HCT116 (cell line): ENCODE results near the gene LHPP. TPM values are rescaled to one million over a fixed set of nuclear protein-coding genes. Genes with fewer than 3 reads are reported as not detected.

Experiments
- ATAC-seq: fragments of 200-7000 bp; cut with Tn5 transposase; 2 replicates; pipeline ENCODE4 v1.9.1; 2020; ENCODE audit warnings: mild to moderate bottlenecking, moderate library complexity
- BruUV-seq: library from RNA; stranded (reverse); fragments of 400-500 nt; replicated peaks from 2 replicates; lab custom pipeline; 2021; lab: Mats Ljungman, UMichigan
- CTCF ChIA-PET: fragments of 300-600 bp; sonication (Branson Sonifier 250); formaldehyde crosslinking; loops from one replicate; lab custom pipeline; 2021; ENCODE audit warnings: antibody characterized with exemption; lab: Charles Lee
- POLR2A ChIA-PET: fragments of 300-600, 350-600 bp; sonication (Branson Sonifier 250); formaldehyde crosslinking; loops from one replicate; lab custom pipeline; 2021; ENCODE audit warnings: antibody characterized with exemption; lab: Charles Lee
- RAD21 ChIA-PET, 2 experiments: fragments of 300-600 bp; sonication (Branson Sonifier 250); formaldehyde crosslinking; loops; one replicate each; lab custom pipeline; 2023; ENCODE audit warnings: low total read pairs in 2 of 2; ENCODE audit not compliant: uncharacterized antibody in 2 of 2, unreplicated experiment in 2 of 2, low non-redundant PET in 1 of 2; lab: Charles Lee
- DNase-seq: peaks from one replicate; pipeline ENCODE4 v3.0.0-alpha.2; 2010; ENCODE audit warnings: low read depth, low spot score
- H2AFZ ChIP-seq: fragments of 200-600 bp; shearing (Covaris generic), sonication (generic); 2 replicates; pipeline ENCODE4 v1.6.1; 2017; ENCODE audit warnings: low read depth, mixed run types, mixed read lengths, antibody characterized with exemption, low read length; ENCODE audit not compliant: poor library complexity, severe bottlenecking
- H3K27ac ChIP-seq: 2 replicates; pipeline ENCODE4 v1.5.1; 2012; ENCODE audit warnings: low read depth, low read length
- H3K27me3 ChIP-seq: fragments of 200-600 bp; sonication (generic); 2 replicates; pipeline ENCODE4 v1.6.1; 2016; ENCODE audit warnings: mixed run types, low read length, mixed read lengths; ENCODE audit not compliant: insufficient read depth
- H3K36me3 ChIP-seq, 2 experiments: fragments of 200-500 bp in 1 of 2; fragments of 200-600 bp in 1 of 2; sonication (Bioruptor generic) in 1 of 2; sonication (generic) in 1 of 2; 2 replicates each; pipeline versions ENCODE4 v1.5.1 to v1.6.1; 2014 to 2016; ENCODE audit warnings: low read length in 2 of 2, inconsistent platforms in 1 of 2, mixed read lengths in 1 of 2, mixed run types in 1 of 2; ENCODE audit not compliant: insufficient read depth in 2 of 2, control insufficient read depth in 1 of 2
- H3K4me1 ChIP-seq, 2 experiments: fragments of 200-600 bp in 1 of 2; sonication (generic) in 1 of 2; 2 replicates each; pipeline versions ENCODE4 v1.5.1 to v1.6.1; 2012 to 2017; ENCODE audit warnings: low read length in 2 of 2, inconsistent platforms in 1 of 2, mild to moderate bottlenecking in 1 of 2, mixed read lengths in 1 of 2, mixed run types in 1 of 2, moderate library complexity in 1 of 2; ENCODE audit not compliant: insufficient read depth in 2 of 2, control insufficient read depth in 1 of 2
- H3K4me2 ChIP-seq: fragments of 200-600 bp; sonication (generic); 2 replicates; pipeline ENCODE4 v1.6.1; 2017; ENCODE audit warnings: mixed run types, low read length, mixed read lengths
- H3K4me3 ChIP-seq, 2 experiments: fragments of 200-600 bp in 1 of 2; sonication (generic) in 1 of 2; replicated peaks in 1 of 2; 2 replicates each; pipeline ENCODE4 v1.5.1; 2011 to 2016; ENCODE audit warnings: low read length in 2 of 2, control low read depth in 1 of 2, low read depth in 1 of 2, mild to moderate bottlenecking in 1 of 2, mixed read lengths in 1 of 2, mixed run types in 1 of 2
- H3K79me2 ChIP-seq: fragments of 200-600 bp; sonication (generic); 2 replicates; pipeline ENCODE4 v1.6.1; 2017; ENCODE audit warnings: mild to moderate bottlenecking, mixed run types, low read length, moderate library complexity, mixed read lengths; ENCODE audit not compliant: insufficient read depth
- H3K9ac ChIP-seq: fragments of 200-600 bp; sonication (generic); 2 replicates; pipeline ENCODE4 v1.6.1; 2016; ENCODE audit warnings: low read length, mixed read lengths
- H3K9me2 ChIP-seq: fragments of 200-600 bp; sonication (generic), shearing (Covaris generic); 2 replicates; pipeline ENCODE4 v1.6.1; 2017; ENCODE audit warnings: mixed run types, mild to moderate bottlenecking, moderate library complexity; ENCODE audit not compliant: insufficient read depth
- H3K9me3 ChIP-seq, 2 experiments: fragments of 200-500 bp in 1 of 2; fragments of 200-600 bp in 1 of 2; sonication (Bioruptor generic) in 1 of 2; sonication (generic) in 1 of 2; 2 replicates each; pipeline ENCODE4 v1.6.1; 2014 to 2017; ENCODE audit warnings: low read length in 2 of 2, mixed read lengths in 2 of 2, inconsistent platforms in 1 of 2, low read depth in 1 of 2, mild to moderate bottlenecking in 1 of 2, mixed run types in 1 of 2, moderate library complexity in 1 of 2; ENCODE audit not compliant: control insufficient read depth in 1 of 2, insufficient read depth in 1 of 2
- H4K20me1 ChIP-seq: fragments of 200-600 bp; sonication (generic), shearing (Covaris generic); 2 replicates; pipeline ENCODE4 v1.6.1; 2017; ENCODE audit warnings: mixed run types, mild to moderate bottlenecking, moderate library complexity; ENCODE audit not compliant: insufficient read depth
- CBX3 ChIP-seq: IDR thresholded peaks from 2 replicates; pipeline ENCODE4 v1.6.1; 2012; ENCODE audit warnings: low read depth
- EGR1 ChIP-seq: IDR thresholded peaks from 2 replicates; pipeline ENCODE4 v1.6.1; 2012; ENCODE audit warnings: low read depth
- ELF1 ChIP-seq: IDR thresholded peaks from 2 replicates; pipeline ENCODE4 v1.6.1; 2012; ENCODE audit warnings: low read depth, borderline replicate concordance
- EZH2phosphoT487 ChIP-seq: fragments of 200-600 bp; IDR thresholded peaks from 2 replicates; pipeline ENCODE4 v1.6.1; 2018; ENCODE audit warnings: antibody characterized with exemption, borderline replicate concordance
- POLR2A ChIP-seq: IDR thresholded peaks from 2 replicates; pipeline ENCODE4 v1.7.0; 2011; ENCODE audit warnings: borderline replicate concordance; ENCODE audit not compliant: insufficient read depth, insufficient read length; ENCODE audit errors: extremely low read depth
- RAD21 ChIP-seq: IDR thresholded peaks from 2 replicates; pipeline ENCODE4 v1.6.1; 2012; ENCODE audit warnings: low read depth, mild to moderate bottlenecking
- REST ChIP-seq: IDR thresholded peaks from 2 replicates; pipeline ENCODE4 v1.6.1; 2012; ENCODE audit warnings: low read depth
- SIN3A ChIP-seq: IDR thresholded peaks from 2 replicates; pipeline ENCODE4 v1.6.1; 2012; ENCODE audit warnings: low read depth
- SP1 ChIP-seq: IDR thresholded peaks from 2 replicates; pipeline ENCODE4 v1.6.1; 2012; ENCODE audit warnings: low read depth
- SRF ChIP-seq: IDR thresholded peaks from 2 replicates; pipeline ENCODE4 v1.6.1; 2012; ENCODE audit warnings: low read depth
- TCF7L2 ChIP-seq: IDR thresholded peaks from 2 replicates; pipeline ENCODE4 v1.7.0; 2011; ENCODE audit warnings: borderline replicate concordance, inconsistent platforms; ENCODE audit not compliant: insufficient read depth, insufficient read length; ENCODE audit errors: extremely low read depth
- YY1 ChIP-seq: IDR thresholded peaks from 2 replicates; pipeline ENCODE4 v1.6.1; 2011; ENCODE audit warnings: low read length, low read depth, moderate library complexity, mild to moderate bottlenecking; ENCODE audit not compliant: insufficient replicate concordance; ENCODE audit errors: extremely low read depth
- ZNF274 ChIP-seq: fragments of 200-500 bp; sonication (Bioruptor generic); IDR thresholded peaks from 2 replicates; pipeline ENCODE4 v1.6.1; 2014; ENCODE audit warnings: mild to moderate bottlenecking, low read depth, low read length, inconsistent platforms
- intact Hi-C: fragments of 100-400 bp; cut with micrococcal nuclease; formaldehyde crosslinking; loops from 2 replicates; pipeline ENCODE4 v1.10.0; 2022
- total RNA-seq: library from RNA; stranded (reverse); gene quantifications from one replicate; pipeline ENCODE4 v1.2.1, GENCODE V29; 2021; ENCODE audit not compliant: unreplicated experiment
- TF ChIP-seq, protein P1 (sequence below): IDR thresholded peaks from 2 replicates; pipeline ENCODE4 v1.6.1; 2011; ENCODE audit warnings: mild to moderate bottlenecking, low read length, moderate library complexity; ENCODE audit not compliant: insufficient replicate concordance; ENCODE audit errors: extremely low read depth

LHPP gene
- total RNA-seq, 1 experiment from 2014 or later = 45.8 TPM

GRCh38 chr10:124590216-124591122 is 128.8 kb downstream of the LHPP start:
- Histone ChIP-seq H3K4me2 (no peak overlapping the region), H3K36me3 (no peaks in the 10 kb centered on the region), H3K9ac (no peak overlapping the region), H3K27ac (no peak overlapping the region), H3K4me3 (no peak overlapping the region), H4K20me1 (no peaks in the 10 kb centered on the region), H3K27me3 (no peaks in the 10 kb centered on the region), H3K9me3 (no peaks in the 10 kb centered on the region), H3K79me2 (no peaks in the 10 kb centered on the region), H3K9me2 (no peaks in the 10 kb centered on the region), H3K4me1 (peaks cover 6 to 20% of the 10 kb centered on the region in 2 experiments; a peak in 3 of 4 replicates), H2AFZ (no peak overlapping the region)
- TF ChIP-seq, protein P1, sequence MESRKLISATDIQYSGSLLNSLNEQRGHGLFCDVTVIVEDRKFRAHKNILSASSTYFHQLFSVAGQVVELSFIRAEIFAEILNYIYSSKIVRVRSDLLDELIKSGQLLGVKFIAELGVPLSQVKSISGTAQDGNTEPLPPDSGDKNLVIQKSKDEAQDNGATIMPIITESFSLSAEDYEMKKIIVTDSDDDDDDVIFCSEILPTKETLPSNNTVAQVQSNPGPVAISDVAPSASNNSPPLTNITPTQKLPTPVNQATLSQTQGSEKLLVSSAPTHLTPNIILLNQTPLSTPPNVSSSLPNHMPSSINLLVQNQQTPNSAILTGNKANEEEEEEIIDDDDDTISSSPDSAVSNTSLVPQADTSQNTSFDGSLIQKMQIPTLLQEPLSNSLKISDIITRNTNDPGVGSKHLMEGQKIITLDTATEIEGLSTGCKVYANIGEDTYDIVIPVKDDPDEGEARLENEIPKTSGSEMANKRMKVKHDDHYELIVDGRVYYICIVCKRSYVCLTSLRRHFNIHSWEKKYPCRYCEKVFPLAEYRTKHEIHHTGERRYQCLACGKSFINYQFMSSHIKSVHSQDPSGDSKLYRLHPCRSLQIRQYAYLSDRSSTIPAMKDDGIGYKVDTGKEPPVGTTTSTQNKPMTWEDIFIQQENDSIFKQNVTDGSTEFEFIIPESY = no peak
- TF ChIP-seq SRF (no peak), POLR2A (no peak), EGR1 (no peak), ELF1 (no peak), RAD21 (no peak), ZNF274 (no peak), REST (no peak), YY1 (no peak), SP1 (no peak), EZH2phosphoT487 (no peak), SIN3A (no peak), TCF7L2 (no peak), CBX3 (no peak)
- POLR2A ChIA-PET = no interaction called here
- ATAC-seq (no peak), DNase-seq (no peak)
- CTCF ChIA-PET = no interaction called here
- intact Hi-C loops = no loop called here
- RAD21 ChIA-PET = no interaction called here
- BruUV-seq = no TSS peak
